Right kidney (tissue), 1 donor: Measurements from ENCODE around the gene TACC2.
A peak's percentile ranks its signal among the peaks of the same experiment; 100 is the strongest.

Experiments
- DNase-seq: peaks from one replicate; pipeline ENCODE4 v3.0.0-alpha.2; 2016

The TACC2 gene

DNA sequence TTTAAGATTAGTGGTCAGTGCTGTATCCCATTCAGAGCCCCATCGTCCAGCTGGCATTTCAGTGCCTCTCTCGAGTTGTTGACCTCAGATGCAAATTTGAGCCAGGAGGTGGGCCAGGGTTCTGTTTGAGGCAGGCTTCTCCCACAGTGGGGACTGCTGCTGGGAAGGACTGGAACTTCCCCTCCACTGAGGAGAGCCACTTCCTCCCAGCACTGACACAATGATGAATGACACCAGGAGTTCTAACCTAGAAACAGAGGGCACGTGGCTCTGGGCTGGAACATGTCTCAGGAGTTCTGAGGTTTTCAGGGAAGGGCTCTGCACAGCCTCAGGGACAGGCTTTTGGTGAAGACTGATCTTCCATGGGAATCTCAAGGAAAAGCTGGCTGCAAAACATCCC is 263.8 kb downstream of the TACC2 start:
- DNase-seq: no peak

GRCh38 chr10:122253605-122254004 is 264.6 kb downstream of the TACC2 start:
- no peak for DNase-seq

- DNase-seq: no peak
These were observed 265.9 kb downstream of the TACC2 start for GRCh38 chr10:122254831-122255230.

DNA sequence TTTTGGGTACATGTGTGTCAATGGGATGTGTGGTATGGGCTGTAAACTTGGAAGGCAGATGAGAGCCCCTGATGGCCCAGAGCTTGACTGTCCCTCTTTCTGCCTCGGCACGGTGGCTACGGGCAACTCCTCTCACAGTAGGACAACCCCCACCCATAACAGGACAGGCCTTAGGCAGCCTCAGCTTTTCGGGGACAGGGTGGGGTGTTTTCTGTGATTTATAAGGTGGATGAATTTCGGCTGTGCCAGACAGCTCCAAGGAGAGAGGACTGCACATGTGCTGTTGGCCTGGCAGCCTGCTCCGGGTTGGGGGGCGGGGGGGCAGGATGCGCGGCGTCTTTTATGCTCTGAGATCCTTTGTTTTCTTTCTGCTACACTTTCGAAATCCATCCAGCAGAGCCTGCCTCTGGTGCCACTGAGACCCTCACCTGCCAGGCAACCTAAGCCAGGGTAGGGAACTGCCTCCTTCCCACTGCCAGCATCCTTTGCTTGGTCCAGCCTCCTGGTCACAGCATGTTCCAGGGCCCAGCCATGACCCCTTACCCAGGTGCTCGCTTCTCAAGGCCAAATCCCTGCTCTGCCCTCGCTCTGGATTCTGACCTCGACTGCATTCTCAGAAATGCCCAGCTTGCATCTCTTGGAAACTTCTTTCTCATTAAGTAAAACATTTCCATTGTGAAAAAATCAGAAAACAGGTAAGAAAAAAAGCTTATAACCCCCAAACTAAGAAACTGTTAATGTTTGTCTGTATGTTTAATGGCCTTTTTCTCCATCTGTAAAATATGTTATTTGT is 266.7 kb downstream of the TACC2 start:
- DNase-seq: no peak

GRCh38 chr10:122257041-122257440 is 268.1 kb downstream of the TACC2 start:
- DNase-seq: no peak

- peak; percentile 29 for DNase-seq
These were observed 269.4 kb downstream of the TACC2 start for GRCh38 chr10:122258136-122259074.

DNA sequence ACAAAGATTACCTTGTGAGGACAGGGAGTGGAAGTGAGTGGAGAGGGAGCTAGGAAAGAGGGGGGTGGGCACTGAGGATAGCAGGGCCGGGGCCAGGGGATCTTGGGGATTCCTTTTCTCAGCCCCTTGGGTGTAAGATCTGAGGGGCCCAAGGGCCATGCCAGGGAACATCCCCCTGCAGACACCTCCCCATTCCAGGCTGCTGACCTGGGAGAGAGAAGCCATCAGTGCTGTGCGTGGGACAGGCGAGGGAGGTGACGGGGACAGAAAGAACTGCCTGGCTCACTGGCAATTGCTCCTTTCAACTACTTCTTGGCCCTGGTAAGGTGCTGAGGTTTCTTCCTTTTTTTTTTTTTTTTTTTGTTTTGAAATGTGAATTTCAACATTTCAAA is 270.1 kb downstream of the TACC2 start:
- no peak for DNase-seq

DNA sequence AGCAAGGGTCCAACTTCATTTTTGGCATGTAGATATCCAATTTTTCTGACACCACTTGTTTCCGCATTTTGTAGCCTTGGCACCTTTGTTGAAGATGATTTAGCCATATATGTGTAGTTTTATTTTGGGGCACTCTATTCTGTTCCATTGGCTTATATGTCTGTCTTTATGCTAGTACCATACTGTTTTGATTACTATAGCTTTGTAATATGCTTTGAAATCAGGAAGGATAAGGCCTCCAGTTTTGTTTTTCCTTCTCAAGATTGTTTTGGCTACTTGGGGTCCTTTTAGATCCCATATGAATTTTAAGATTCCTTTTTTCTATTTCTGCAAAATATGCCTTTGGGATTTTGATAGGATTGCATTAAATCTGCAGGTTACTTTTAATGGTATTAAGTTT is 272.6 kb downstream of the TACC2 start:
- DNase-seq: no peak

GRCh38 chr10:122263971-122264370 is 275.0 kb downstream of the TACC2 start:
- no peak for DNase-seq

GRCh38 chr10:122264436-122264835 is 275.5 kb downstream of the TACC2 start:
- no peak for DNase-seq

DNA sequence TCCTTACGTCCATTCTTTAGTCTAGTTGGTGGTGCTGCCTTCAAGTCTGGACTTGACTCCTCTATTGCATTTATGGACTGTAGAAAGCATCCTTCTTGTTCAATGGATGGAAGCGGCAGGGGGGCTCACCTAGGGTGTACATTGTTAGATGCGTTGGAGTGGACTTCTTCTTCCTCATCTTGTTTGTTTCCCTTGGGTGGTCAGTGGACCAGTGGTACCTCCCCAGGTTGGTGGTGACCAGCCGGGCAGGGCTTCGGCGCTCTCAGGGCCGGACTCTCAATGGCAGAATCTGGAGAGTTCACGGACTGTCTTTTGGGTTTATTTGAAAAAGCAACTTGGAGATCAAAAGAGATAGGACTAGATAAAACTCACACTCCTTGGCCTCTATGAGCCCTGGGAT is 276.0 kb downstream of the TACC2 start:
- DNase-seq: no peak

- DNase-seq: no peak
These were observed 276.9 kb downstream of the TACC2 start for GRCh38 chr10:122265896-122266295.

GRCh38 chr10:122267849-122268737 is 279.1 kb downstream of the TACC2 start:
- peak; percentile 46 for DNase-seq

DNA sequence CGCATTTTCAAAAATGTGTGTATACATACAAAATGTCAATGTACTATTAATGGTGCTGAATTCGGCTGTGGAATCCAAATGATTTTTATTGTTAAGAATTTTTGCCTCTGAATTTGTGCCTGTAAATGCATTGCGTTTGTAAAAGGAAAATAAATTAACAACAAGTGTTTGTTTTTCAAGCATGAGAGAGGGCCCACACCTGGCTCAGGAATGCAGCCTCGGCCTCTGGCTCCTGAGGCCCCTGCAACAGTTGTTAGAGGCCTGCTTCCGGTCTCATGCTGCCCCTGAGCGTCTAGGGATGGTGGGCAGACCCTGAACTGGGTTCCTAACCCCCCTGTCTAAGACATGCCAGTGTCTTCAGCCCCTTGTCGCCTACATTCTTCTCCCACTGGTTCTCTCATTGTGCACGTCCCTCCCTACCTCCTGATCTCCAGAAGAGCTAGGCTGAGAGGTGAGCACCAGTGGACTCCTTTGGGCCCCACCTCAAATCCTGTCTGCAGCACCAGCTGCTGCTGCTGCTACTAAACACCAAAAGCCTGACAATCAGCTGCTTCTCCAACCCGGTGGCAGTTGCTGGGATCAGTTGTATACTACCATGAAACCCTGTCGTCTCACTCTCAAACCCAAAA is 280.2 kb downstream of the TACC2 start:
- DNase-seq: no peak

GRCh38 chr10:122271076-122271475 is 282.1 kb downstream of the TACC2 start, which contains the start of gene BTBD16:
TSS of gene BTBD16 (plus strand) at chr10:122271296. CDS start at chr10:122275082, 3,786 bp downstream.
- DNase-seq: no peak

- no peak for DNase-seq
These were observed 285.1 kb downstream of the TACC2 start for GRCh38 chr10:122273966-122274545.

DNA sequence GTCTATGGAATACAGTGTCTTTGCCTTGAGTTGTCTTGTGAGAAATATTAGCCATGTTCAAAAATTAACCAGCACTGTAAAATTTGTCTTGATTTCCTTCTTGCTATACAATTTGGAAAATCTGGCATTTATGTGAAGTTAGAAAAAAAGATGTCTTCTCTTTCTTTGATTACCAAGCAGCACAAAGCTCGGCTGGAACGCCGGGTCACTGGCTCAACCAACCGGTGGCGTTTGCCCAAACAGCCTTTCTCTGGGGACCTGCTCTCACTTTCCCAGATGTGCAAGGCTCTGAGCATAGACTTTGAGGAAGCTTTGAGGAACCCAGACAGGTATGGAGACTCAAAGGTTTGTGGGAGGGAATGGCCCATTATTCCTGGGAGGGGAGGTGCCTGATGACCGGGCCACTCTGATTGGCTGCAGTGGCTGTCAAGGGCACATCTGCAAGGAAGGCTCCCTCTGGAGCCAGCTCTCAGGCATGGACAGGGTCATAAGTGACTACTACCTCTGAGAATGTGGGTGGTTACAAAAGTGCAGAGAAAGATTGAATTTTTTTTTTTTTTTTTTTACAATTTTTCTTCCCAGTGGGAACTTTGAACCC is 287.7 kb downstream of the TACC2 start:
- DNase-seq: no peak

DNA sequence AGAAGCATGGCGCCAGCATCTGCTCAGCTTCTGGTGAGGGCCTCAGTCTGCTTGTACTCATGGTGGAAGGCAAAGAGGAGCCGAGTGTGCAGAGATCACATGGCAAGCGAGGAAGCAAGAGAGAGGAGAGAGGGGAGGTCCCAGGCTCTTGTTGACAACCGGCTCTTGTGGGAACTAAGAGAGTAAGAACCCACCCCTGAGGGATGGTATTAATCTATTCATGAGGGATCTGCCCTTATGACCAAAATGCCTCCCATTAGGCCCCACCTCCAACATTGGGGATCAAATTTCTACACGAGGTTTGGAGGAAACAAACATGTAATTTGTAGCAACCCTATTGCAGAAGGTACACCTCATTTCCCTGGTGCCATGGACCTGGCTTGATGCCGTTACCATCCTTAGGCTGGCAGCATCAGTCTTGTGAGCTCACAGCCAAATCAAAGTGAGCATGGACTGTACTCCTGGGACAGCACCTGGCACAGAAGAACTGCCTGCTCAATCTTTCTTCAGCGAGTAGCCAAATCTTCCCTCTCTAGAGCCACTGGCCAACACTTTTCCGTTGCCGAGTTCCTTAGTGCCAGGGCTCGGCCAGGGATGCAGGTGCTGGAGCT is 288.7 kb downstream of the TACC2 start:
- no peak for DNase-seq

DNA sequence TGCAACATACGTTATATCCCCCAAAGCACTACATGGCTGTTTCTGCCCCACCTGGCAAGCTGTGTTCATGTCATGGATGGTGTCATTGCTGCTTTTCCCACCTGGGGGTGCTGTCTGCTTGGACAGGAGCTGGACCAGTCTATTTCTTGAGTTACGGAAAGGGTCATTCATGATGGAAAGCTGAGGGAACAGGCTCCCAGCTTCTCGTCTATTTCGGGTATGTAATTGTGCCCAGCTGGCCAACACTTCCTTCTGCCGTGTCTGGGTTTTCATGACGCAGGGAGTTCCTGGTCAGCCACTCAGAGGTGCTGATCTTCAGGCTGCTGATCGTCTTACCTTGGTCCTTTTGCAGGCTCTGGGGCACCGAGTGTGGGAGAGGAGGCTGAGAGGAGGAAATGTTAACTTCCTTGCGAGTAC is 290.8 kb downstream of the TACC2 start:
- peak; percentile 33 for DNase-seq

GRCh38 chr10:122280156-122280555 is 291.2 kb downstream of the TACC2 start:
- DNase-seq: no peak
